CD4-positive, alpha-beta T cell treated with Interleukin-4 for 1 hour (primary cell): ENCODE results near the gene BICC1.

ENCODE experiments used
- DNase-seq, 2 donors: peaks; one replicate each; pipeline ENCODE4 v3.0.0-alpha.2; 2020 to 2022

BICC1 gene

GRCh38 chr10:58755677-58756076 lies 243.0 kb downstream of the BICC1 start:
- DNase-seq = no peak

GRCh38 chr10:58756130-58756719 lies 243.6 kb downstream of the BICC1 start:
- no peak for DNase-seq

DNA sequence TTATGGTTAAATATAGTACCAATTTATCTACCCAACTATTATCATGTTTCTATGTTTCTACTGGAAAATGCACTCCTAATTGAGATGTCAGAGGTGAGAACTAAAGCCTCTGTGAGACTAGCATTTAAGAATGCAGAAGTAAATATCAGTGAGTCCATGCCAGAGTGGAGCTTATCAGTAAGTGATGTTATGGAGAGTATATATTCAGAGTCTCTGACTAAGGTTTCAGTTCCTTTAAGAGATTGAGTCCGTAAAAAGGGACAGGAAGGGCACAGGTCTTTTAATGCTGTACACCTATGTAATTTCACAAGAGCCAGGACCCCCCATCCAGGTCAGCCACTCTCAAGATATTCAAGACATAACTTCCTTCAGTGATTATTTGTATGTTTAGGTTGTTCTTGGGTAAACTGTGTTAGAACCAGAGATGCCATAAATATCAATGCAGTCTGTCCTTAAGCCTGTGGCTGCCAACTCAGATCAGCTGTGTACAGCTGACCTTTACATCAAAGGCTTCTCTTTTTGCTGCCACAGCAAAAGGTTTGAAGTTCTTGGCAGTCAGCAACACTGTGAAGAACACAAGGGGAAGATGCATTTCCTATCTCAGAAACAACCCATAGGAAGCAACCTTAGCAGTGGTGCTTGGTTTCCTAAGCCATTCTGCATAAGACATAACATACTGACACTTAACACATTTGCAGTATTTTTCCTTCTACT lies 244.8 kb downstream of the BICC1 start:
- no peak for DNase-seq

DNA sequence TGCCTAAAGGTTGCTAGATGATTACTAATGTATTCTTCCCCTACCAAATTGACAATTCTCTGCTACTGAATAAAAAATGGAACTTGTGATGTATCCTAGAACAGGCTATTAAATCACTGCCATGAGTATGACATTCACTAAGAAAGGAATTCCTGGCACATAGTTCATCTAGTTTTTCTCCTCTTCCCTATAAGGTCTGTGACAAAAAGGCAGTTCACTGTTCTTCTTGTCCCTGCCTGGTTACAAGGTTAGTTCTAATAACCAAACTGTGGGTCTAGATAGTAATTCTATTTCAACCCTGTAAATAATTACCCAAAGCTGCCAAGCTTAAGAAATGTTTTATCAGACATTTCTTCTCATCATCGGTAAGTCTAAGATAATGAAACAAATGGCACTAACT lies 245.6 kb downstream of the BICC1 start:
- no peak for DNase-seq

- DNase-seq = no peak
Observed at GRCh38 chr10:58764087-58764747, 251.5 kb downstream of the BICC1 start.

DNA sequence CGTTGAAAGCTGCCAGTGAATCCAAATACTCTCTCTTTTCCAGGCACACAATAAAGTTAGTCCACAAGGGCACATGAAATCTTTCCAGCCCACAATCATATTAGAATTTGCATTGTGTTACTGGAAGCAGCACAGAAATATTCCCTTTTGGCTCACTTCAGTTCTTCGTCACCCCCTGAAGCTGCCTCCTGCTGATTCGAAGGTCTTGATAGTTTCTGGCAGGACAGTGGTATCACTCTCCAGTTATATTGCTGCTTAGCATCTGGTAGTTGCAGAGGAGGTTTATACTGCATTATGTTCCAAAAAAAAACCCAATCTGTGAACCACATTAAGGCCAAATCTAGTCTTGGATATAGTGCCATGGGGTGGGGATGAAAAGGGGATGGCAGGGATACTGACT lies 253.2 kb downstream of the BICC1 start:
- DNase-seq = no peak

GRCh38 chr10:58767652-58768051 lies 255.0 kb downstream of the BICC1 start:
- DNase-seq = no peak

DNA sequence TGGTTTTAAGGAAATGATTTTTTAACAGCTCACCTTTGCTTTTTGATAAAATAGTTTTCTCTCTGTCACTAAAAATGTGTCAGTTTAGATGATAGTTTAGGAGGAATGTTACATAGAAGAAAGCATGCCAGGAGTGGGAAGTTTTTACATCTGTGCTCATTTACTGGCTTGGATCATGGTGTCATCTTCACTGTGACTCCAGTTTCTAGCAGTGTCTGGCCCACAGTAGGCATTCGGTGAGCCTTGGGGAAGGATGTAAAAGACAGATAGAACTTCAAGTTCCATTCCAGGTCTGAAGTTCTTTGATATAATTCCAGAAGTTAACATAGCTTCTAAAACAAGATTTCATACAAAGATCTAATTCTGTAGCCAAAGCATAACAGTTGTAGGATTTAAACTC lies 259.2 kb downstream of the BICC1 start:
- DNase-seq = no peak

GRCh38 chr10:58772758-58773157 lies 260.1 kb downstream of the BICC1 start:
- DNase-seq = no peak

- DNase-seq = no peak
Observed at GRCh38 chr10:58773341-58773740, 260.7 kb downstream of the BICC1 start.

GRCh38 chr10:58773944-58774343 lies 261.3 kb downstream of the BICC1 start:
- no peak for DNase-seq

DNA sequence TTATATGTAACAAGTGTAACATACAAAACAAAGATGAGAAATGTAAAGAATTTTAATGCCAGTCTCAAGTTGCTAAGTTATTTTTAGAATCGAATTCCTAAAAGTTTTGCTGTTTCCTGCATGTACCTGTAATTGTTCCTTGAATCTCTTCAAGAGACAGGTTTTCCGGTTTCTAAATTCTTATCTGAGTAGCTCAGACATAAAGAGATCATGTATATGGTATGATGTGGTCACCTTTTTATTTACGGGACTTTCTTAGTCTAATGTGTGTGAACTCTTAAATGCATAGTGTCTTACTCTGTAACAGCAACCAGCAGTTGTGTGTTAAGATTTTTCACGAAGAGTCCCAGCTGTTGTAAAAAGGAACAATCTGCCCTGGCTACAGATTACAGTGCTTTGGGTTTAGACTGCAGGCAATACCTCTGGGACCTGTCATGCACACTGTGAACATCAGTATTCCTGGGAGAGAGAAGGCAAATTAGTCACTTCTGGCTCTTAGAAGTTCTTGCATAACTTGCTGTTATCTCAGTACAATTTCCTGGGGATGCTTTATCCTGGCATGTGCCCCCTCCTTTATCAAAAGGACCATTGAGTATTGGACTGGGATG lies 263.4 kb downstream of the BICC1 start:
- no peak for DNase-seq

- no peak for DNase-seq
Observed at GRCh38 chr10:58776568-58777318, 264.1 kb downstream of the BICC1 start.

DNA sequence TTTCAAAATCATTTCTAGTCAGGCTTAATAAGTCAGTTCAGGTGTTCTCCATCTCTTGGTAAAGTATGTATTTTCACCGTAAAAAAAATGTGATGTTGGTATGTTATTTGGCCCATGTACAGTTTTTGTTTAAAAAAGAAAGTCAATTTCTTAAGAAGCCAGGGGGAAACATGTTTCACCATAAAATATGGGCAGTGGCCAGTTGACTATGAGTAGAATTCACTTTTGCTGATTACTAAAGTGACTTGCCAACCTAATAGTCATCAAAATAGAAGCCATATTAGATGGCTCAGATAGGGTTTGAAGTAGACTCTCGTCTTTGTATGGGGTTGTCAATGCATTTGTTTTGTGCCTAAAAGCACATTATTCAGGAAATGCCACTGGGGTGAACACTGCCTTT lies 266.3 kb downstream of the BICC1 start:
- no peak for DNase-seq

- no peak for DNase-seq
Observed at GRCh38 chr10:58779594-58779993, 266.9 kb downstream of the BICC1 start.

DNA sequence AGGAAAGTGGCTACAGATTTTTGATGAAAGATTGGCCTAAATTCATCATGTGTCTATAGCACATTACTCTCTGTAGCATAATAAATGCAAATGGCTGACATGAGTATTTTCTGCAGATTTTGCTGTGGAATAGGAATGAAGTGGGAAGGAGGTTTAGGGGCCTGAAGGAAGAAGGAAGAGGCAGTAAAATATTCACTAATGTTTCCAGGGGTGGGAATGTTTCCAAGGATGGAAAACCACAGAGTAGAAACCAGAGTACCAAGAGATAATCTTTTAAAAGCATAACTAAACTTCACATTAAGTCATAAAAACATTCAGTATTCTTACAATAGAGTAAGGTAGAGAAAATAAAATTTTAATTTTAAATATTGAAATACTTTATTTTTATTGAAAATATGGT lies 267.8 kb downstream of the BICC1 start:
- no peak for DNase-seq

DNA sequence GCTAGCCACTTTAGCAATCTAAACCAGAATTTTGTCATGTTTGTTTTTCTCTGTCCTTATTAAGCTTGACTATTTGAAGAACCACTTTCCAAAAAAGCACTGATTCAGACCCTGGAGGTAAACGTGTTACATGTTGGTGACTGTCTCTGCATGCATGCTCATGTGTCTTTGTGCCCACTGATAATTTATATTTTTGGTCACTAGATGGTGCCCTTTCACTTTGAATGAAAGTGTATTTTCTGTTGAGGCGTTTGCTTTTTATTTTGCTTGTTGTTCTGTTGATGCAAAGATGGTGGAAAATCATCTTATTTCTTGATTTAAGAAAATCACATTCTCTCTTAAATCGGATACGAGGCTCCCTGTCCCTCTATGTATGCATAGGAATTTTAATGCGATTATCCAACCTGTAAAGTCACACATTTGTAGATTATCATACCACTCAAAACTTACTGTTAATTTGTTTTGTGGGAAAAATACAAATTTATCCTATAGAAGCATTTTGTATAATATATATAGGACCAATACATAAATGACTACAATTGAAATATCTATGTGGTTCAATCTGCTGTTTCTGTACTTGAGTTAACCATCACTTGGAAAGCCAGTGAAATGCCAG lies 269.3 kb downstream of the BICC1 start:
- peak in 1 of 2 donors; percentile 21 for DNase-seq

DNA sequence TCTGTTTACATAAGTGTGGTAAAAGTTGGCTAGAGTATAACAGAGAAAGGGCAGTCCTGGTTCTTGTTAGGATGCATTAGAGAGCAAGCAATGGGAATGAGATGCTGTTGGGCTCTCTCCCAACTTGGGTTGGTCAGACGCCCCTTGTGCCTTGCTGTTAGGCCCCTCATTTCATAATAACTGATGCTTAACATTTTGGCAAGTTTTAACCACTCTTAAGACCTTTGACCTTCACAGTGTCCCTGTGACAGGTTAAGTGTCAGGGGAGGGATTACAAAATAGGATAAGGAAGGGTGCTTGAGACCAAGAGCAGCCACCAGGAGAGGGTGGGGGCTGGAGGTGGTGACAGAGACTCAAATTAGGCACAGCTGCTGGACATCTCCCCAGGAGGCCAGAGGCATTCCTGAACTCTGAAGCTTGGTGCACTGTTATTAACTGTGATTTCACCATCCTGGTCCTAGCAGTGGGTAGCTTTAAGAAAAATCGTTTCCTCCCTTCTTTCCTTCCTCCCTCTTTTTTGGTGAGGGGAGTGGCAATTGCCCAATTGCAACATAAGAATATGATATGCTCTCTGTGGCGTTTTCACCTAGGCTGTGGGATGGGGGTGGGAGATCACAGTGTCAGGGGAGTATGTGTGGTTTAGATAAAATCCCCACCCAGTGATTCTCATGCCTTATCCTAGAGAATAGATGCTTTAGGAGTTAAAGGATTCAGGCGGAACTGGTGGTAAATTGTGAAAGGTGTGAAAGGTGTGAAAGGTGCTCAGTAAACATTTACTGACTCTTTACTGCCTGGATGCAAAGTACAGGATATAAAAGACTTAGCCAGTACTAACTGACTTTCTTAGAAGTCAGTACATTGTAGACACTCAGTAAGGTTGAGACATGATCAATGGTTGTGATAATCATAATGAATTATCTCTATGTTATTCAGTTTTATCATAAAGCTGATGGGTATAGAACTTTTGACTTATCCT lies 270.5 kb downstream of the BICC1 start:
- DNase-seq = no peak

DNA sequence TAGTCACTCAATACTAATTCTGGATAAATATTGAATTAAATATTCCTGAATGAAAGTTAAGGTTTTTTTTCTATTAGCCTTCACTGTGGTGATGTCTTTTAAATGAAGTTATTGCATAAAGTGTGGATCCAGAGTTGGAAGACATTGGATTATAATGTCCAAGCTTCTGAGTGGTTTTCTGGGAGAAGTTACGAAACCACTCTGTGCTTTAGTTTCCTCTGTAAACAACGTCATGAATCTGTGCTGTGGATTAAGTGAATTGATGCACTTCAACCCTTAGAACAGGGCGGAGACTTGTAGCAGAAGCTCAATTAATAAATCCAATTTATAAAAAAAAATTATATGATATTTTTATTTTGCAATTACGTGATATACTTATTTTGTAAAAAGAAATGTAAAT lies 271.7 kb downstream of the BICC1 start:
- no peak for DNase-seq

- no peak for DNase-seq
Observed at GRCh38 chr10:58785354-58785753, 272.7 kb downstream of the BICC1 start.

DNA sequence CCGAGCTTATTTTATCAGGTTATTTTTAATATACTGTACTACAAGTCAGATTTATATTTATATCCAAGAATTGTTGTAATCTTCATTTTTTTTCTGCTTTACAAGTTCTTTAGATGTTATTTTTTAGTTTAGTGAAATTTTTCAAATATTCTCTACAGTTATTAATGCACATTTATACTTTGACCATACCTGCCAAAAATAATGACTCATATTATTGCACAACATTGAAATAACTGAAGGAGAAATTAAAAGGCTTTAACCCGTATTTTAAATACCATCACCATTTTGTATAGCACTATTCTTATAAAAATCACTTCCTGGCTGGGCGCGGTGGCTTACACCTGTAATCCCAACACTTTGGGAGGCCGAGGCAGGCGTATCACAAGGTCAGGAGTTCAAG lies 278.5 kb downstream of the BICC1 start:
- no peak for DNase-seq

GRCh38 chr10:58795560-58795959 lies 282.9 kb downstream of the BICC1 start:
- no peak for DNase-seq
